Measurements from ENCODE around the gene SCAMP4. TPM values are rescaled to one million over a fixed set of nuclear protein-coding genes. Genes with fewer than 3 reads are reported as not detected.

SCAMP4 gene
- total and polyA plus RNA-seq, 3 donors from 2014 or later, result 50.1 to 108 (median 80.1) TPM

GRCh38 chr19:1956868-1957492 lies 51.8 kb downstream of the SCAMP4 start:
- Histone ChIP-seq H3K27me3 (no peaks in the 10 kb centered on the region), H3K27ac (no peak overlapping the region), H3K9me3 (no peaks in the 10 kb centered on the region), H3K4me1 (no peaks in the 10 kb centered on the region), H3K36me3 (ENCODE audit: low read depth, missing control alignments) (no peaks in the 10 kb centered on the region), H3K4me3 (no peak overlapping the region)
- intact Hi-C loops (cut with DNase I; ENCODE audit: low total_unique reads), result no loop called here
- DNase-seq, result peak; percentile 51
- TF ChIP-seq CTCF (IDR thresholded peaks at IDR 0.05) (no peak), POLR2A (IDR thresholded peaks at IDR 0.05) (no peak)
- WGBS, 2 donors, result 70 to 77% methylated on average over 20 to 28 of the region's 28 CpGs

GRCh38 chr19:1957562-1958248 lies 52.5 kb downstream of the SCAMP4 start:
- TF ChIP-seq CTCF (IDR thresholded peaks at IDR 0.05) (no peak), POLR2A (IDR thresholded peaks at IDR 0.05) (no peak)
- DNase-seq, result no peak
- Histone ChIP-seq H3K27me3 (no peaks in the 10 kb centered on the region), H3K4me3 (no peak overlapping the region), H3K4me1 (no peaks in the 10 kb centered on the region), H3K36me3 (ENCODE audit: low read depth, missing control alignments) (no peaks in the 10 kb centered on the region), H3K27ac (no peak overlapping the region), H3K9me3 (no peaks in the 10 kb centered on the region)
- intact Hi-C loops (cut with DNase I; ENCODE audit: low total_unique reads), result no loop called here
- 83 to 88% methylated on average over 5 to 39 of the region's 40 CpGs for WGBS, 2 donors

GRCh38 chr19:1959928-1960589 lies 54.9 kb downstream of the SCAMP4 start:
- 88 to 95% methylated on average over 6 to 32 of the region's 32 CpGs for WGBS, 2 donors
- no peaks in the 10 kb centered on the region for H3K9me3 ChIP-seq
- DNase-seq, result no peak
- no peak overlapping the region for H3K4me3 ChIP-seq
- intact Hi-C loops (cut with DNase I; ENCODE audit: low total_unique reads), result no loop called here
- no peaks in the 10 kb centered on the region for H3K27me3 ChIP-seq
- no peak overlapping the region for H3K27ac ChIP-seq
- H3K36me3 ChIP-seq (ENCODE audit: low read depth, missing control alignments), result no peaks in the 10 kb centered on the region
- no peaks in the 10 kb centered on the region for H3K4me1 ChIP-seq
- TF ChIP-seq CTCF (IDR thresholded peaks at IDR 0.05), result no peak
- no peak for TF ChIP-seq POLR2A (IDR thresholded peaks at IDR 0.05)

- no peaks in the 10 kb centered on the region for H3K36me3 ChIP-seq (ENCODE audit: low read depth, missing control alignments)
- 78 to 85% methylated on average over 24 to 38 of the region's 42 CpGs for WGBS, 2 donors
- no peaks in the 10 kb centered on the region for H3K4me1 ChIP-seq
- intact Hi-C loops (cut with DNase I; ENCODE audit: low total_unique reads), result no loop called here
- no peak overlapping the region for H3K27ac ChIP-seq
- no peak for TF ChIP-seq POLR2A (IDR thresholded peaks at IDR 0.05)
- no peak for TF ChIP-seq CTCF (IDR thresholded peaks at IDR 0.05)
- H3K4me3 ChIP-seq, result no peak overlapping the region
- no peaks in the 10 kb centered on the region for H3K9me3 ChIP-seq
- DNase-seq, result no peak
- H3K27me3 ChIP-seq, result no peaks in the 10 kb centered on the region
Observed at GRCh38 chr19:1961000-1961883, 56.0 kb downstream of the SCAMP4 start.
